Ovary (tissue), 9 donors: ENCODE results near the gene PARD3. TPM values are rescaled to one million over a fixed set of nuclear protein-coding genes. Genes with fewer than 3 reads are reported as not detected.

Experiments
- DNase-seq, 5 donors: peaks; one replicate each; pipeline ENCODE4 v3.0.0-alpha.2; 2019 to 2020
- H3K27ac ChIP-seq, 2 donors: fragments of 200-600 bp; one replicate each; pipeline versions ENCODE4 v1.5.1 to v1.8.0; 2019 to 2022
- H3K27me3 ChIP-seq: fragments of 200-600 bp; one replicate; pipeline ENCODE4 v1.8.0; 2022
- H3K36me3 ChIP-seq: fragments of 200-600 bp; sonication (generic); one replicate; pipeline ENCODE4 v1.5.1; 2019
- H3K4me1 ChIP-seq: one replicate; pipeline ENCODE4 v1.8.1; 2013; ENCODE audit warnings: mild to moderate bottlenecking, moderate library complexity; ENCODE audit not compliant: insufficient read depth
- H3K4me3 ChIP-seq: fragments of 200-600 bp; sonication (generic); one replicate; pipeline ENCODE4 v1.5.1; 2017
- H3K9me3 ChIP-seq, 2 donors: fragments of 200-600 bp in 1 of 2; sonication (generic) in 1 of 2; one replicate each; pipeline versions ENCODE4 v1.5.1 to v1.8.1; 2013 to 2019; ENCODE audit warnings: mild to moderate bottlenecking in 1 of 2, moderate library complexity in 1 of 2
- CTCF ChIP-seq, 3 donors: fragments of 450-650 bp in 2 of 3; fragments of 200-600 bp in 1 of 3; IDR thresholded peaks; one replicate each; pipeline versions ENCODE4 v1.5.1 to v1.8.0; 2016 to 2022; ENCODE audit warnings: antibody characterized with exemption in 3 of 3, mild to moderate bottlenecking in 1 of 3
- EP300 ChIP-seq: sonication (generic); formaldehyde crosslinking; IDR thresholded peaks from one replicate; pipeline ENCODE4 v1.6.1; 2017; ENCODE audit warnings: antibody characterized with exemption
- POLR2A ChIP-seq: fragments of 450-650 bp; IDR thresholded peaks from one replicate; pipeline ENCODE4 v1.6.1; 2017; ENCODE audit warnings: antibody characterized with exemption, mild to moderate bottlenecking, moderate library complexity
- WGBS, 3 donors: extraction: QIAGEN DNeasy Blood & Tissue Kit in 1 of 3; methylation state at CpG; one replicate each; pipeline versions ENCODE4 v1.1.5 to v1.1.7; 2013 to 2017; 5-methylcytosine and 5-hydroxymethylcytosine counted together
- intact Hi-C, 4 donors: fragments of 100-400 bp; cut with DNase I; formaldehyde crosslinking; loops; one replicate each; pipeline versions ENCODE4 v1.11.0 to v1.15.1; 2022 to 2023
- polyA plus RNA-seq, 2 donors: library from polyadenylated mRNA; stranded (reverse); fragments of 200-250 nt in 1 of 2; fragments of 350-450 nt in 1 of 2; fragmentation: Illumina TruSeq in 1 of 2; extraction: RNeasy Lipid Tissue Mini Kit (QIAGEN cat#74804) in 1 of 2; gene quantifications; one replicate each; pipeline ENCODE4 v1.2.3, GENCODE V29; 2013 to 2014
- total RNA-seq, 7 donors: library from RNA; depleted of rRNA in 2 of 7; stranded (reverse); fragments of >200 nt in 2 of 7; fragmentation: NEBNext Ultra II Directional in 3 of 7; extraction: Animal tissue kit (Norgen Biotek cat#: 25700) in 3 of 7; gene quantifications; one replicate each; pipeline versions ENCODE4 v1.1.0 to v1.2.4, GENCODE V29; 2016 to 2023
- donor health status: DM: no; HTN: no; CAD: no; lungs with moderate emphysema.
- donor health status: DM: no; HTN: no; CAD: no.
- donor health status: Bipolar disorder and iron deficiency.
- donor health status: DM: yes; HTN: yes; CAD: no.
- donor health status: DM: no; HTN: no; CAD: no.
- donor health status: DM: yes; HTN: yes; CAD: no.

The PARD3 gene
- total and polyA plus RNA-seq, 9 donors, result 31.8 to 92.3 (median 67.1) TPM

- Histone ChIP-seq H3K4me1 (no peaks in the 10 kb centered on the region), H3K9me3 (no peaks in the 10 kb centered on the region), H3K27ac (no peak overlapping the region), H3K27me3 (no peaks in the 10 kb centered on the region), H3K36me3 (no peaks in the 10 kb centered on the region), H3K4me3 (no peak overlapping the region)
- 89 to 96% (median 91%) methylated on average over 3 of the region's 3 CpGs for WGBS, 3 donors
- TF ChIP-seq CTCF (IDR thresholded peaks at IDR 0.05), result no peak
- TF ChIP-seq EP300, result no peak
- TF ChIP-seq POLR2A, result no peak
- intact Hi-C loops, result no loop called here
- no peak for DNase-seq
Measured at GRCh38 chr10:34139559-34139958, 675.5 kb downstream of the PARD3 start.

GRCh38 chr10:34137955-34138354, 677.1 kb downstream of the PARD3 start:
- no peak overlapping the region for H3K27ac ChIP-seq
- no peaks in the 10 kb centered on the region for H3K4me1 ChIP-seq
- no peak overlapping the region for H3K4me3 ChIP-seq
- no peaks in the 10 kb centered on the region for H3K27me3 ChIP-seq
- H3K9me3 ChIP-seq, result no peaks in the 10 kb centered on the region
- intact Hi-C loops, result no loop called here
- H3K36me3 ChIP-seq, result no peaks in the 10 kb centered on the region
- 96 to 100% (median 99%) methylated on average over 2 of the region's 2 CpGs for WGBS, 3 donors
- TF ChIP-seq CTCF (IDR thresholded peaks at IDR 0.05) (no peak), EP300 (no peak), POLR2A (no peak)
- DNase-seq, result no peak

- no peaks in the 10 kb centered on the region for H3K9me3 ChIP-seq
- H3K27me3 ChIP-seq, result no peaks in the 10 kb centered on the region
- no peak overlapping the region for H3K4me3 ChIP-seq
- TF ChIP-seq CTCF (IDR thresholded peaks at IDR 0.05), result no peak
- no peak for TF ChIP-seq POLR2A
- no peak for TF ChIP-seq EP300
- H3K27ac ChIP-seq, result no peak overlapping the region
- intact Hi-C loops, result no loop called here
- H3K4me1 ChIP-seq, result peaks cover 6% of the 10 kb centered on the region
- DNase-seq, result no peak
- no peaks in the 10 kb centered on the region for H3K36me3 ChIP-seq
- 86 to 97% (median 91%) methylated on average over 7 of the region's 7 CpGs for WGBS, 3 donors
Measured at GRCh38 chr10:34137201-34137600, 677.9 kb downstream of the PARD3 start.

GRCh38 chr10:34135515-34135914, 679.6 kb downstream of the PARD3 start:
- no peak for TF ChIP-seq CTCF (IDR thresholded peaks at IDR 0.05)
- no peak for TF ChIP-seq POLR2A
- TF ChIP-seq EP300, result no peak
- H3K4me3 ChIP-seq, result no peak overlapping the region
- WGBS, 3 donors, result 88 to 95% (median 94%) methylated on average over 5 of the region's 5 CpGs
- intact Hi-C loops, result no loop called here
- peaks cover 6% of the 10 kb centered on the region for H3K4me1 ChIP-seq
- no peaks in the 10 kb centered on the region for H3K9me3 ChIP-seq
- H3K36me3 ChIP-seq, result no peaks in the 10 kb centered on the region
- no peak overlapping the region for H3K27ac ChIP-seq
- no peaks in the 10 kb centered on the region for H3K27me3 ChIP-seq
- no peak for DNase-seq

- H3K9me3 ChIP-seq, result no peaks in the 10 kb centered on the region
- no peak overlapping the region for H3K4me3 ChIP-seq
- WGBS, 3 donors, result 82 to 94% (median 91%) methylated on average over 1 of the region's 1 CpG
- intact Hi-C loops, result no loop called here
- peaks cover 6% of the 10 kb centered on the region for H3K4me1 ChIP-seq
- H3K27ac ChIP-seq, result no peak overlapping the region
- H3K36me3 ChIP-seq, result no peaks in the 10 kb centered on the region
- H3K27me3 ChIP-seq, result no peaks in the 10 kb centered on the region
- TF ChIP-seq POLR2A (no peak), CTCF (IDR thresholded peaks at IDR 0.05) (no peak), EP300 (no peak)
- no peak for DNase-seq
Measured at GRCh38 chr10:34134602-34135001, 680.5 kb downstream of the PARD3 start.
